Esophagus mucosa (tissue), 1 donor: ENCODE results near the gene TANC1. TPM values are rescaled to one million over a fixed set of nuclear protein-coding genes. Genes with fewer than 3 reads are reported as not detected.

ENCODE experiments used
- ATAC-seq: fragments of 200-7000 bp; cut with Tn5 transposase; one replicate; pipeline ENCODE4 v1.9.1; 2020
- total RNA-seq: library from RNA; stranded (reverse); gene quantifications from one replicate; pipeline ENCODE4 v1.2.4, GENCODE V29; 2023
- donor health status: DM: yes; HTN: yes; CAD: no.

The TANC1 gene
- total RNA-seq, 1 donor from 2014 or later = 23.8 TPM

GRCh38 chr2:159172403-159172802 lies 204.0 kb downstream of the TANC1 start:
- ATAC-seq = no peak

GRCh38 chr2:159174759-159175158 lies 206.3 kb downstream of the TANC1 start:
- ATAC-seq = no peak

GRCh38 chr2:159175182-159175581 lies 206.7 kb downstream of the TANC1 start:
- ATAC-seq = no peak

GRCh38 chr2:159175927-159176326 lies 207.5 kb downstream of the TANC1 start:
- ATAC-seq = no peak

- no peak for ATAC-seq
Measured at GRCh38 chr2:159176555-159176954, 208.1 kb downstream of the TANC1 start.

- ATAC-seq = no peak
Measured at GRCh38 chr2:159177357-159177756, 208.9 kb downstream of the TANC1 start.

GRCh38 chr2:159177957-159178356 lies 209.5 kb downstream of the TANC1 start:
- ATAC-seq = no peak

GRCh38 chr2:159179096-159179495 lies 210.7 kb downstream of the TANC1 start:
- ATAC-seq = no peak

- ATAC-seq = no peak
Measured at GRCh38 chr2:159179696-159180095, 211.3 kb downstream of the TANC1 start.

GRCh38 chr2:159183346-159183745 lies 214.9 kb downstream of the TANC1 start:
- ATAC-seq = no peak

- peak; percentile 56 for ATAC-seq
Measured at GRCh38 chr2:159185401-159186130, 217.1 kb downstream of the TANC1 start.

GRCh38 chr2:159186462-159186861 lies 218.0 kb downstream of the TANC1 start:
- ATAC-seq = no peak

- ATAC-seq = no peak
Measured at GRCh38 chr2:159187106-159187505, 218.7 kb downstream of the TANC1 start.

GRCh38 chr2:159188449-159188848 lies 220.0 kb downstream of the TANC1 start:
- ATAC-seq = no peak

GRCh38 chr2:159192371-159192918 lies 224.0 kb downstream of the TANC1 start:
- no peak for ATAC-seq

GRCh38 chr2:159193791-159194190 lies 225.4 kb downstream of the TANC1 start:
- no peak for ATAC-seq

GRCh38 chr2:159194241-159194640 lies 225.8 kb downstream of the TANC1 start:
- ATAC-seq = no peak

- peak; percentile 32 for ATAC-seq
Measured at GRCh38 chr2:159195697-159196096, 227.3 kb downstream of the TANC1 start.

- ATAC-seq = peak; percentile 18
Measured at GRCh38 chr2:159196393-159196925, 228.0 kb downstream of the TANC1 start.

- no peak for ATAC-seq
Measured at GRCh38 chr2:159199236-159199635, 230.8 kb downstream of the TANC1 start.

- no peak for ATAC-seq
Measured at GRCh38 chr2:159199761-159200465, 231.5 kb downstream of the TANC1 start.

- ATAC-seq = no peak
Measured at GRCh38 chr2:159200498-159200897, 232.1 kb downstream of the TANC1 start.

GRCh38 chr2:159201360-159202063 lies 233.1 kb downstream of the TANC1 start:
- peak; percentile 35 for ATAC-seq
